Measurements from ENCODE around the gene MAGEH1. TPM values are rescaled to one million over a fixed set of nuclear protein-coding genes. Genes with fewer than 3 reads are reported as not detected.

The MAGEH1 gene
- total and polyA plus RNA-seq, 9 of the 15 experiments (the other 6 are each of a cell fraction or from before 2014, with no cell fraction given) = 3.7 to 14.9 (median 8.8) TPM

DNA sequence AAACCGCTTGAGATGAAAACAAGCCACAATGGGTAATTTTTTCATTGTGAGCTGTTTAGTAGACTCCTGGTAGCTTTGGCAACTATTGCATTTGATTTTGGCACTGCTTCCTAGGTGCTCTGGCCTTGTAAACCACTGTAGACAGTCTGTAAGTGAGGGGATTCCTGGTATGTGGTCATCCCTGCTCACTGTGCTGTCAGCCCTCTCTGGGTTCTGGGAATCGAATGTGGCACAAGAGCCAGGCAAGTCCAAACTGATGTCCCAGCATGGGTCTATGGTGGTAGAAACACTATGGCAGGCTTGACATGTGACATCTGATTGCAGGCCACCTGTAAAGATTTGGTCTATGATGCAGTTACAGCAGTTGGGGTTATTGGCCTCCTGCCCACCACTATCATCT is 35.2 kb downstream of the MAGEH1 start:
- Histone ChIP-seq H3K79me2 (ENCODE audit: control insufficient read depth, insufficient read depth, low read length) (no peaks in the 10 kb centered on the region; the same call in 1 of the 3 replicates), H2AFZ (ENCODE audit: low read depth, low read length) (no peak overlapping the region), H3K27me3 (ENCODE audit: control insufficient read depth in 2 of 2, insufficient read depth in 2 of 2, low read length in 2 of 2) (no peaks in the 10 kb centered on the region), H3K9ac (ENCODE audit: insufficient read depth in 1 of 2, low read depth in 2 of 2, low read length in 2 of 2) (no peak overlapping the region), H3K36me3 (ENCODE audit: control insufficient read depth, insufficient read depth, low read length) (no peaks in the 10 kb centered on the region), H4K20me1 (replicated peaks; ENCODE audit: control insufficient read depth, insufficient read depth, low read length) (no peaks in the 10 kb centered on the region; the same call in 1 of the 2 replicates), H3K4me1 (replicated peaks in 1 of 2; ENCODE audit: control insufficient read depth in 2 of 2, insufficient read depth in 2 of 2, low read length in 2 of 2) (peaks cover 6 to 11% of the 10 kb centered on the region in 2 experiments; a peak in 4 of 5 replicates), H3K4me3 (no peak overlapping the region), H3K9me1 (ENCODE audit: control insufficient read depth, insufficient read depth, low read length) (no peaks in the 10 kb centered on the region), H3K4me2 (ENCODE audit: insufficient read depth, low read length) (no peak overlapping the region), H3K27ac (ENCODE audit: extremely low read depth, low read depth, low read length) (no peak overlapping the region), H3K9me3 (replicated peaks; ENCODE audit: control insufficient read depth, insufficient read depth, low read depth, low read length) (no peaks in the 10 kb centered on the region)
- ATAC-seq (no peak), DNase-seq (ENCODE audit: extremely low read depth in 1 of 4, low spot score in 3 of 4) (no peak), FAIRE-seq (no peak)
- intact Hi-C loops (cut with micrococcal nuclease) (no loop called here), in situ Hi-C loops (cut with MboI) (no loop called here)
- ChIA-PET CTCF (ENCODE audit: low intra/inter-chr PET ratio) (no interaction called here), POLR2A (no interaction called here)
- TF ChIP-seq HNRNPL (IDR thresholded peaks at IDR 0.05; ENCODE audit: low read depth, low read length) = no peak
- TF ChIP-seq POU5F1 (IDR thresholded peaks at IDR 0.05; ENCODE audit: borderline replicate concordance, low read depth, low read length, partially characterized antibody) = no peak
- TF ChIP-seq, protein P1, sequence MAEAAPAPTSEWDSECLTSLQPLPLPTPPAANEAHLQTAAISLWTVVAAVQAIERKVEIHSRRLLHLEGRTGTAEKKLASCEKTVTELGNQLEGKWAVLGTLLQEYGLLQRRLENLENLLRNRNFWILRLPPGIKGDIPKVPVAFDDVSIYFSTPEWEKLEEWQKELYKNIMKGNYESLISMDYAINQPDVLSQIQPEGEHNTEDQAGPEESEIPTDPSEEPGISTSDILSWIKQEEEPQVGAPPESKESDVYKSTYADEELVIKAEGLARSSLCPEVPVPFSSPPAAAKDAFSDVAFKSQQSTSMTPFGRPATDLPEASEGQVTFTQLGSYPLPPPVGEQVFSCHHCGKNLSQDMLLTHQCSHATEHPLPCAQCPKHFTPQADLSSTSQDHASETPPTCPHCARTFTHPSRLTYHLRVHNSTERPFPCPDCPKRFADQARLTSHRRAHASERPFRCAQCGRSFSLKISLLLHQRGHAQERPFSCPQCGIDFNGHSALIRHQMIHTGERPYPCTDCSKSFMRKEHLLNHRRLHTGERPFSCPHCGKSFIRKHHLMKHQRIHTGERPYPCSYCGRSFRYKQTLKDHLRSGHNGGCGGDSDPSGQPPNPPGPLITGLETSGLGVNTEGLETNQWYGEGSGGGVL (CRISPR knock-in tag; IDR thresholded peaks at IDR 0.05) = no peak
- TF ChIP-seq, protein P2, sequence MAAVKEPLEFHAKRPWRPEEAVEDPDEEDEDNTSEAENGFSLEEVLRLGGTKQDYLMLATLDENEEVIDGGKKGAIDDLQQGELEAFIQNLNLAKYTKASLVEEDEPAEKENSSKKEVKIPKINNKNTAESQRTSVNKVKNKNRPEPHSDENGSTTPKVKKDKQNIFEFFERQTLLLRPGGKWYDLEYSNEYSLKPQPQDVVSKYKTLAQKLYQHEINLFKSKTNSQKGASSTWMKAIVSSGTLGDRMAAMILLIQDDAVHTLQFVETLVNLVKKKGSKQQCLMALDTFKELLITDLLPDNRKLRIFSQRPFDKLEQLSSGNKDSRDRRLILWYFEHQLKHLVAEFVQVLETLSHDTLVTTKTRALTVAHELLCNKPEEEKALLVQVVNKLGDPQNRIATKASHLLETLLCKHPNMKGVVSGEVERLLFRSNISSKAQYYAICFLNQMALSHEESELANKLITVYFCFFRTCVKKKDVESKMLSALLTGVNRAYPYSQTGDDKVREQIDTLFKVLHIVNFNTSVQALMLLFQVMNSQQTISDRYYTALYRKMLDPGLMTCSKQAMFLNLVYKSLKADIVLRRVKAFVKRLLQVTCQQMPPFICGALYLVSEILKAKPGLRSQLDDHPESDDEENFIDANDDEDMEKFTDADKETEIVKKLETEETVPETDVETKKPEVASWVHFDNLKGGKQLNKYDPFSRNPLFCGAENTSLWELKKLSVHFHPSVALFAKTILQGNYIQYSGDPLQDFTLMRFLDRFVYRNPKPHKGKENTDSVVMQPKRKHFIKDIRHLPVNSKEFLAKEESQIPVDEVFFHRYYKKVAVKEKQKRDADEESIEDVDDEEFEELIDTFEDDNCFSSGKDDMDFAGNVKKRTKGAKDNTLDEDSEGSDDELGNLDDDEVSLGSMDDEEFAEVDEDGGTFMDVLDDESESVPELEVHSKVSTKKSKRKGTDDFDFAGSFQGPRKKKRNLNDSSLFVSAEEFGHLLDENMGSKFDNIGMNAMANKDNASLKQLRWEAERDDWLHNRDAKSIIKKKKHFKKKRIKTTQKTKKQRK (IDR thresholded peaks at IDR 0.05; ENCODE audit: borderline replicate concordance, low read depth, low read length) = no peak
- TF ChIP-seq ZNF239 (CRISPR knock-in tag; IDR thresholded peaks at IDR 0.05) = no peak
- TF ChIP-seq EGR1 (conservative IDR thresholded peaks at IDR 0.05) = no peak
- WGBS (ENCODE audit: insufficient coverage, low coverage, missing lambda C conversion rate) = 38% methylated on average over 2 of the region's 2 CpGs
- BruUV-seq (replicated peaks) = no TSS peak

Measured in K562 (cell line).